K562 (cell line): ENCODE measurements around the gene HEMK1. TPM values are rescaled to one million over a fixed set of nuclear protein-coding genes. Genes with fewer than 3 reads are reported as not detected.

Source experiments
- CC2D1A ChIP-seq: fragments of 450-650 bp; IDR thresholded peaks from 2 replicates; pipeline ENCODE4 v1.6.1; 2017; ENCODE audit warnings: mild to moderate bottlenecking
- FOXP1 ChIP-seq: sonication (generic); formaldehyde crosslinking; IDR thresholded peaks from 2 replicates; pipeline ENCODE4 v1.8.0; 2022; ENCODE audit warnings: mild to moderate bottlenecking, missing genetic modification reagents
- OTX1 ChIP-seq: fragments of 450-650 bp; formaldehyde crosslinking; IDR thresholded peaks from 2 replicates; pipeline ENCODE4 v1.4.0; 2022; ENCODE audit warnings: mild to moderate bottlenecking
- RBM34 ChIP-seq: fragments of 200-400 bp; formaldehyde crosslinking; IDR thresholded peaks from 2 replicates; pipeline ENCODE4 v1.6.1; 2018; ENCODE audit warnings: low read length, borderline replicate concordance; ENCODE audit not compliant: insufficient read depth
- TRIM28 ChIP-seq: fragments of 450-650 bp; IDR thresholded peaks from 2 replicates; pipeline ENCODE4 v1.6.1; 2017
- ZKSCAN1 ChIP-seq: fragments of 150-350 bp; IDR thresholded peaks from 2 replicates; pipeline ENCODE4 v1.6.1; 2016; ENCODE audit warnings: low read depth, low read length
- ZNF408 ChIP-seq: fragments of 250-450 bp; sonication (Bioruptor Pico); IDR thresholded peaks from 2 replicates; pipeline ENCODE4 v1.4.0; 2020; ENCODE audit warnings: low read depth, mild to moderate bottlenecking, moderate library complexity
- polyA plus RNA-seq, 8 experiments: library from polyadenylated mRNA; depleted of rRNA in 4 of 8; stranded (reverse) in 5 of 8; unstranded in 3 of 8; fragments of >200 nt; fragmentation: Nextera tagmentation in 2 of 8; fragmentation: Illumina TruSeq in 1 of 8; extraction: Ambion mirVana in 2 of 8; extraction: Trizol in 1 of 8; gene quantifications; 2 replicates each; pipeline versions ENCODE4 v1.2.1 to v1.2.3, GENCODE V29; 2011 to 2014; ENCODE audit warnings: inconsistent platforms in 1 of 8, missing spikeins in 1 of 8
- total RNA-seq, 7 experiments: library from RNA; depleted of rRNA in 6 of 7; stranded (reverse); fragments of >200 nt in 6 of 7; fragmentation: Illumina TruSeq in 2 of 7; extraction: Trizol in 2 of 7; gene quantifications; 2 replicates each; pipeline versions ENCODE4 v1.2.1 to v1.2.3, GENCODE V29; 2011 to 2021; ENCODE audit warnings: low replicate concordance in 1 of 7
- TF ChIP-seq, protein P1 (sequence below): fragments of 450-650 bp; IDR thresholded peaks from 2 replicates; pipeline ENCODE4 v1.6.1; 2017; ENCODE audit warnings: antibody characterized with exemption, mild to moderate bottlenecking
- TF ChIP-seq, protein P2 (sequence below): fragments of 250-450 bp; sonication (Bioruptor Pico); IDR thresholded peaks from 2 replicates; pipeline ENCODE4 v1.4.0; 2020; ENCODE audit warnings: mild to moderate bottlenecking, moderate library complexity
- TF ChIP-seq, protein P3 (sequence below): sonication (generic); formaldehyde crosslinking; IDR thresholded peaks from 2 replicates; pipeline ENCODE4 v1.8.0; 2022; ENCODE audit warnings: missing genetic modification reagents, mild to moderate bottlenecking, moderate library complexity, borderline replicate concordance

Gene HEMK1
- total and polyA plus RNA-seq, 9 of the 15 experiments (the other 6 are each of a cell fraction or from before 2014, with no cell fraction given) = 2.0 to 16.8 (median 11.4) TPM

DNA sequence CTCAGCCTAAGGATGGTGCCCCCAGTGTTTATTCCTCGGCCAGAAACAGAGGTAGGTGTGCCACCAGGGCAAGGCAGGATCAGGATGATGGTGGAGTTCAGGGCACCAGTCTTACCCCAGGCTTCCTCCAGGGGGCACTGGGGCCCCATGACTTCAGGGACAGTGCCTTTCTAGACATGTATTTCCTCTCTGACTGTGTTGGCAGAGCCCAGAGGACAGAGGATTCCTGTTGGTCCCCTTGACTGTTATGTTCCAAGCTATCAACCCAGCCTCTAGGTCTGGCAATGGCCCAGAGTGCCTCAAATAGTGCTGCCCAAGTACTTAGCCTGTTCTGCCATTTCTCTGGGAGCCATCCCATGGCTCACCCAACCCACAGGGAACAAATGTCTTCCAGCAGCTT, 2.8 kb downstream of the HEMK1 start (continued):
- TF ChIP-seq, protein P1, sequence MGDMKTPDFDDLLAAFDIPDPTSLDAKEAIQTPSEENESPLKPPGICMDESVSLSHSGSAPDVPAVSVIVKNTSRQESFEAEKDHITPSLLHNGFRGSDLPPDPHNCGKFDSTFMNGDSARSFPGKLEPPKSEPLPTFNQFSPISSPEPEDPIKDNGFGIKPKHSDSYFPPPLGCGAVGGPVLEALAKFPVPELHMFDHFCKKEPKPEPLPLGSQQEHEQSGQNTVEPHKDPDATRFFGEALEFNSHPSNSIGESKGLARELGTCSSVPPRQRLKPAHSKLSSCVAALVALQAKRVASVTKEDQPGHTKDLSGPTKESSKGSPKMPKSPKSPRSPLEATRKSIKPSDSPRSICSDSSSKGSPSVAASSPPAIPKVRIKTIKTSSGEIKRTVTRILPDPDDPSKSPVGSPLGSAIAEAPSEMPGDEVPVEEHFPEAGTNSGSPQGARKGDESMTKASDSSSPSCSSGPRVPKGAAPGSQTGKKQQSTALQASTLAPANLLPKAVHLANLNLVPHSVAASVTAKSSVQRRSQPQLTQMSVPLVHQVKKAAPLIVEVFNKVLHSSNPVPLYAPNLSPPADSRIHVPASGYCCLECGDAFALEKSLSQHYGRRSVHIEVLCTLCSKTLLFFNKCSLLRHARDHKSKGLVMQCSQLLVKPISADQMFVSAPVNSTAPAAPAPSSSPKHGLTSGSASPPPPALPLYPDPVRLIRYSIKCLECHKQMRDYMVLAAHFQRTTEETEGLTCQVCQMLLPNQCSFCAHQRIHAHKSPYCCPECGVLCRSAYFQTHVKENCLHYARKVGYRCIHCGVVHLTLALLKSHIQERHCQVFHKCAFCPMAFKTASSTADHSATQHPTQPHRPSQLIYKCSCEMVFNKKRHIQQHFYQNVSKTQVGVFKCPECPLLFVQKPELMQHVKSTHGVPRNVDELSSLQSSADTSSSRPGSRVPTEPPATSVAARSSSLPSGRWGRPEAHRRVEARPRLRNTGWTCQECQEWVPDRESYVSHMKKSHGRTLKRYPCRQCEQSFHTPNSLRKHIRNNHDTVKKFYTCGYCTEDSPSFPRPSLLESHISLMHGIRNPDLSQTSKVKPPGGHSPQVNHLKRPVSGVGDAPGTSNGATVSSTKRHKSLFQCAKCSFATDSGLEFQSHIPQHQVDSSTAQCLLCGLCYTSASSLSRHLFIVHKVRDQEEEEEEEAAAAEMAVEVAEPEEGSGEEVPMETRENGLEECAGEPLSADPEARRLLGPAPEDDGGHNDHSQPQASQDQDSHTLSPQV = peak; percentile 78
- no peak for TF ChIP-seq RBM34
- TF ChIP-seq, protein P2, sequence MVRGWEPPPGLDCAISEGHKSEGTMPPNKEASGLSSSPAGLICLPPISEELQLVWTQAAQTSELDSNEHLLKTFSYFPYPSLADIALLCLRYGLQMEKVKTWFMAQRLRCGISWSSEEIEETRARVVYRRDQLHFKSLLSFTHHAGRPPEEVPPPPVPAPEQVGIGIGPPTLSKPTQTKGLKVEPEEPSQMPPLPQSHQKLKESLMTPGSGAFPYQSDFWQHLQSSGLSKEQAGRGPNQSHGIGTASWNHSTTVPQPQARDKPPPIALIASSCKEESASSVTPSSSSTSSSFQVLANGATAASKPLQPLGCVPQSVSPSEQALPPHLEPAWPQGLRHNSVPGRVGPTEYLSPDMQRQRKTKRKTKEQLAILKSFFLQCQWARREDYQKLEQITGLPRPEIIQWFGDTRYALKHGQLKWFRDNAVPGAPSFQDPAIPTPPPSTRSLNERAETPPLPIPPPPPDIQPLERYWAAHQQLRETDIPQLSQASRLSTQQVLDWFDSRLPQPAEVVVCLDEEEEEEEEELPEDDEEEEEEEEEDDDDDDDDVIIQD = no peak
- no peak for TF ChIP-seq ZNF408 (CRISPR knock-in tag)
- TF ChIP-seq CC2D1A = 0 out of 2 replicates have a peak, but pooled peaks have one; percentile 35
- TF ChIP-seq TRIM28 = no peak
- TF ChIP-seq OTX1 = no peak
- TF ChIP-seq ZKSCAN1 = 0 out of 2 replicates have a peak, but pooled peaks have one; percentile 24
- no peak for TF ChIP-seq FOXP1 (CRISPR knock-in tag)
- TF ChIP-seq, protein P3, sequence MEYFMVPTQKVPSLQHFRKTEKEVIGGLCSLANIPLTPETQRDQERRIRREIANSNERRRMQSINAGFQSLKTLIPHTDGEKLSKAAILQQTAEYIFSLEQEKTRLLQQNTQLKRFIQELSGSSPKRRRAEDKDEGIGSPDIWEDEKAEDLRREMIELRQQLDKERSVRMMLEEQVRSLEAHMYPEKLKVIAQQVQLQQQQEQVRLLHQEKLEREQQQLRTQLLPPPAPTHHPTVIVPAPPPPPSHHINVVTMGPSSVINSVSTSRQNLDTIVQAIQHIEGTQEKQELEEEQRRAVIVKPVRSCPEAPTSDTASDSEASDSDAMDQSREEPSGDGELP (CRISPR knock-in tag) = 0 out of 2 replicates have a peak, but pooled peaks have one; percentile 18
